GM19372 (cell line): Measurements from ENCODE around the gene NAT14.
A peak's percentile ranks its signal among the peaks of the same experiment; 100 is the strongest.

Experiments used
- ATAC-seq: cut with Tn5 transposase; IDR thresholded peaks from one replicate; pipeline ENCODE4 v1.9.1; 2021; ENCODE audit warnings: mild to moderate bottlenecking, low read depth, moderate library complexity; ENCODE audit not compliant: unreplicated experiment

NAT14 gene

DNA sequence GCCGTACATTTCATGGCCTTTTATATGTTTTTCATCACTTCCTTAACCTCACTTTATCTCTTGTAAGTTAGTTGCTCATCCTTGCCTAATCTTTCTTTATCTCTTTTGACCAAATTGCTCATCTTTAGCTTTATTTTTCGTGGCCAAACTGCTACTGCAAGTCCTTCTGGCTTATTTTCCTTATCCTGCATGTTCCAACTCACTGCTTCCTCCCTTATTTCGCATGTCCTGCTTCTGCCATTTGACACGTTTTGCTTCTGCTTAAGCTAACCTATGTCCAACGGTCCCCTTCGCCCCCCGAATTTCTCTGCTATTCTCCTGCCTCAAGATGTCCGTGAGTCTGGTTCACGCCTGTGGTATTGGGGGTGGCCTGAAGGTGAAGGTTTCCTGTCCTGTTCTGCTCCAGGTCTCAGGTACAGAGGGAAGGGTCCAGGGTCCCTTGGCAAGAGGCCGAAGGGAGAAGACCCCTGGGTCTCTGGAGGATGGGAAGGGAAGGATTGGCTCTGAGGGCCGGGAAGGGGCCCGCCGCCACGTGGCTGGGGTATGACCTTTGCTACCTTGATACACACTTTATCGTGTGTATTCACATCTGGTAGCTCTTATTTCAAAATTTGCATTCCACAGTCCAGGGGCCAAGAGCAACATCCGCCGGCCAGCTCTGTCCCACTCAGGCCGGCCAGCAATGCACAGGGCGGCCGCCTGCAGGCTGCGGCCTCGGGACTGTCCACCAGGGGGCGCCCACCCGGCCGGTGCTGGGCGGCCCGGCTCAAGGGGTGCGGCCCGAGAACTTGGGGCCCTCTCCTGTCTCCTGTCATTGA, 17.5 kb upstream of the NAT14 start:
- ATAC-seq: peak; percentile 87

DNA sequence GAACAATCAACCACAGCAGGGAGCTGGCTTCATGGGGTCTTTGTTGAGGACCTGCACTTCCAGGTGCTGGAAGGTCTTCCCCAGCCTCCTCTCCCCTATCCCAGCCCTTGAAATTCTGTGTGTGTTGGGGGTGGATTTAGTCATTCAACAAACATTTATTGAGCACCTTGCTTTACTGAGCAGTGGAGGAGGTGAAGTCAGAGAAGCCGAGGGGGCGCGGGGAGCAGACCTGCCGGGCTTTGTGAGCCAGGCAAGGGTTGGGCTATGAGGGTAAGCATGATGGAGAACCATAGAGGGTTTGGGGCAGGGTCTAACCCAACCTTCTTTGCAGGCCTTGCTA, 17.0 kb upstream of the NAT14 start:
- no peak for ATAC-seq

DNA sequence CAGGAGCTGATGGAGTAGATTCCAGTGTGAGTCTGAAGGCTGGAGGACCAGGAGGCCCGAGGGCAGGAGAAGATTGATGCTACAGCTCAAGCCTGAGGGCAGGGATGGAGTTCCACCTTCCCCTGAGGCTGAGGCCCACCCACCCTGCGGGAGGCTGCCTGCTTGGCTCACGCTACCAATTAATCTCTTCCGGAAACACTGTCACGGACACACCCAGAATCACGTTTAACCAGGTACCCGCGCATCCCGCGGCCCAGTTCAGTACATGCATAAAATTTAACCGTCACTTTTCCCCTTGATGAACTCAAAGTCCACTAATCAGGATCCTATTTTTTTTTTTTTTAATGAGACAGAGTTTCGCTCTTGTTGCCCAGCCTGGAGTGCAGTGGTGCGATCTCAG, 13.7 kb upstream of the NAT14 start:
- ATAC-seq: no peak

GRCh38 chr19:55472463-55472862, 12.5 kb upstream of the NAT14 start:
- no peak for ATAC-seq

DNA sequence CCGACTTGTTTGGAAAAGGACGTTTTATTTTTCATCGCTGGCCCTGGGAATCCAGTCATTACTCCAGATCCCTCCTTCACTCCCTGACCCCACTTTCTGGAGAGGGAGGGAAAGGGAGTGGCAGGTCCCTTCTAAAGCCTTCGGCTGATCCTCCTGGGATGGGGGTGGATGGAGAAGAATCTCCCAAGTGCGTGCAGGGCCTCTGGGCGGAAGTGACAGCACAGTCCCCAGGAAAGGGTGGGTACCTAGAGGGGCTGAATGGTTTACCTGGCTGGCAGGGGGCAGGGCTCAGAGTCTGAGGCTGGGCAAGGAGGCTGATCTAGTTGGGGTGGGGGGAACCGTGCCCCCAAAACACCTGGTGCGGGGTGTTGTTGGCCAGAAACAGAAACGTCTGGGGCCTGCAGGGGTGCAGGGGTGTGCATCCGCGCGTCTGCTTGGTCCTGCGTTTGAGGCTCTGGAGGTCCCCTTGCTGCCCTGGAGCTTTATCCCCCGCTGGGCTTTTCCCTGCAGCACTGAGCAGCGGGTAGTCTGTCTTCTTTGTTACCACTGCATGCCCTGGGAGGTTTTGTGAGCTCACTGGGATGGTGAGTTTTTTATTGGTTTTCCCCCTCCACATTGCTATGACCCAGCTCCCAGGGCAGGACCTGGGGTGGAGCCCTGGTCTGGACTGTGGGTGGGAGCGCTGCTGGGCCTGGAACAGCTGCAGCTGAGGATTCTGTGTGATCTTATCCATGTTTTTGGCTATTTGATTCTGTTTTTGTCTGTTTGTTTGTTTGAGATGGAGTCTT, 11.6 kb upstream of the NAT14 start:
- no peak for ATAC-seq

DNA sequence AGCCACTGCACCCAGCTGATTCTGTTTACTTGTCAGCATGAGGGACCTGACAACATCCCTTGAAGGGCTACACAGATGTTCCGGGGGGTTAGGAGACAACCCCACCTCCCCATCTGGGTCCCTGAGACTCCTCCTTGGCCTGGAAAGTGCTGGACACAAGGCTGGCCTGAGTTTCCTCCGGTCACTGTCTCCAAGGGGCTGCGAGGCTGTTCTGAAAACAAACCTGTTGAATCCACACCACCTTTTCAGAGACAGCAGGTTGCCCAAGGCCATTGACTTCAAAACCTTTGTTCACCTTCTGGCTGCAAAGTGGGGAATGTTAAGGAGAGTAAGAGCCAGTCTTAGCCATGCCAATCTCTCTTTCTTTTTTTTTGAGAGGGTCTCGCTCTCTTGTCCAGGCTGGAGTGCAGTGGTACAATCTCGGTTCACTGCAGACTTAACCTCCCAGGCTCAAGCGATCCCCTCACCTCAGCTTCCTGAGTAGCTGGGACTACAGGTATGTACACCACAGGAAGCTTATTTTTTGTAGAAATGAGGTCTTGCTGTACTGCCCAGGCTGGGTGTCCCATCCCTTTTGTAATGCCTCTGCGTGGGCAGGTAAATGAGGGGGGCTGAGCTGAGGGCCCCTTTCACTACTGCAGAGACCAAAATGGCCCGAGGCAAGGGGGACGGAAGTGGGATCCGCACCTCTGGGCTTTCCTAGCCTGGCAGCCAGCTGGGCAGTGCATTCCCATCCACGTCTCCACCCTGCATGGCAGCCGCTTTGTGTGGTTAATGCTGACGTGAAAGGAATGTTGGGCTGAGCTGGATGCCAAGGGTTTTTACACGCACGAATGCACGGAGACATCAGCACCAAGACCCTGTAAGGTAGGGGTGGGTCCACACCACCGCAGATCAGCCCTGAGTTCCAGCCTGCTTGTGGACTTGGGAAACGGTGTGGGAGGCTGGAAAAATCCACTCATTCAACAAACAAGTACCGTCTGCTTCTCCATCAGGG, 10.4 kb upstream of the NAT14 start:
- no peak for ATAC-seq

- ATAC-seq: peak; percentile 88
Measured at GRCh38 chr19:55476100-55476775, 8.8 kb upstream of the NAT14 start, which contains the start of gene ZNF628. ZNF628 (plus strand) TSS chr19:55476617; CDS start chr19:55479911, 3,294 bp downstream.

DNA sequence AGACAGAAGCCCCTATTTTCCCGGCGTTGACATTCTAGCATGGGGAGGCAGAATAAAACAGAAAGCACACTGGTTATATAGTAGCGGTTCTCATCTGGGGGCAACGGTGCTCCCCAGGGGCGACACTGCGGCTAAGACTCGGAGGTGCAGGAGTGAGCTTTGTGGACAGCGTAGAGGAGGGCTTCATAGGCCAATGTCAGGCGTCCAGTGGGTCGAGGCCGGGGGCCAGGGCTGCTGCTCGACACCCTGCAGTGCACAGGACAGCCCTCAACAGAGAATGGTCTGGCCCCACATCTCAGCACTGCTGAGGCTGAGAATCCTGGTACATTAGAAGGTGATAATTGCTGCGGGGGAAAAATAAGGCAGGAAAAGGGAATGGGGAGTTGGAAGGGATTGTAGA, 7.1 kb upstream of the NAT14 start:
- no peak for ATAC-seq

DNA sequence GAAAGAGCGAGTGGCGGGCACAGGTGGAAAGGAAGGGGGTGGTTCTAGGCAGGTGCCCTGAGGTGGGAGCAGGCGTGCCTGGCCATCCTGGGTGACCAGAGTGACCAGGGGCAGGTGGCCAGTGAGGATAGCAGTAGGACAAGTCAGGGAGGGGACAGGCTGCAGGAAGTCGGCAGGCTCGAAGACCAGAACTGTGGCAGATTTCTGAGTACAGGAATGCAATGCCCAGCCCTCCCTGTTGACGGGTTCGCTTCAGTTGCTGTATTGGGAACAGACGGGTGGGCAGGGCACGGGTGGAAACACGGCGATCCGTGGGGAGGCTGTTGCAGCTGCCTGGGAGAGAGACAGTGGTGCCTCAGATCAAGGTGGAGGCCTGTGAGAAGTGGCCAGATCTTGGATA, 6.6 kb upstream of the NAT14 start:
- no peak for ATAC-seq

DNA sequence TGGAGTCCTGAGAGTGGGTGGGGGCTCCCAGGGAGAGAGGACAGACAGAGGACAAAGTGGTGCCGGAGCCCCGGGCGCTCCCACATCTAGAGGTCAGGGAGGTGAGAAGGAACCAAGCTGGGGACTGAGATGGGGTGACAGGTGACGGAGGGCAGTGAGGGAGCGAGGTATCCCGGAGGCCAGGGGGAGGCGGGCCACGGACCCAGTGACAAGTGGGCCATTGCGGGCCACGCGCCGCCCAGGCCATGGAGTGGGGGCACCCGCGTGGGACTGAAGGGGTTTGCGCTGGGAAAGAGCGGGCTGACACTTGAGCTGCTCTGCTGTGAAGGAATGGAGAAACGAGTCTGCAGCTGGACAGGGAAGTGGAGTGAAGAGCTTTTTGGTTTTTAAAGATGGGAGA, 5.9 kb upstream of the NAT14 start:
- no peak for ATAC-seq

GRCh38 chr19:55479451-55480230, 5.3 kb upstream of the NAT14 start:
- no peak for ATAC-seq

DNA sequence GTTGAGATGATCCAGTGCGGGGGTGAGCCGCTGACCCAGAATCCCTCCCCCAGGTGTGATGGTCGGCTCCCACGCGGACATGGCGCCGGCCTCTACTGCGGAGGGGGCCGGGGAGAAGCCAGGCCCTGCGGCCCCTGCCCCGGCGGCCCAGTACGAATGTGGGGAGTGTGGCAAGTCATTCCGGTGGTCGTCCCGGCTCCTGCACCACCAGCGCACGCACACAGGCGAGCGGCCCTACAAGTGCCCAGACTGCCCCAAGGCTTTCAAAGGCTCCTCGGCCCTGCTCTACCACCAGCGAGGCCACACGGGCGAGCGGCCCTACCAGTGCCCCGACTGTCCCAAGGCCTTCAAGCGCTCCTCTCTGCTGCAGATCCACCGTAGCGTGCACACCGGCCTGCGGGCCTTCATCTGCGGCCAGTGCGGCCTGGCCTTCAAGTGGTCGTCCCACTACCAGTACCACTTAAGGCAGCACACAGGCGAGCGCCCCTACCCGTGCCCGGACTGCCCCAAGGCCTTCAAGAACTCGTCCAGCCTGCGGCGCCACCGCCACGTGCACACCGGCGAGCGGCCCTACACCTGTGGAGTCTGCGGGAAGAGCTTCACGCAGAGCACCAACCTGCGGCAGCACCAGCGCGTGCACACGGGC, 3.7 kb upstream of the NAT14 start:
- no peak for ATAC-seq

DNA sequence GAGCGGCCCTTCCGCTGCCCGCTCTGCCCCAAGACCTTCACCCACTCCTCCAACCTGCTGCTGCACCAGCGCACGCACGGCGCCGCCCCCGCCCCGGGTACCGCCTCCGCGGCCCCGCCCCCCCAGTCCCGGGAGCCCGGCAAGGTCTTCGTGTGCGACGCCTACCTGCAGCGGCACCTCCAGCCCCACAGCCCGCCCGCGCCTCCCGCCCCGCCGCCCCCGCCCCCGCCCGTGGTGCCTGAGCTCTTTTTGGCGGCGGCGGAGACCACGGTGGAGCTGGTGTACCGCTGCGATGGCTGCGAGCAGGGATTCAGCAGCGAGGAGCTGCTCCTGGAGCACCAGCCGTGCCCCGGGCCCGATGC, 3.2 kb upstream of the NAT14 start:
- no peak for ATAC-seq

GRCh38 chr19:55482156-55482961, 2.6 kb upstream of the NAT14 start:
- ATAC-seq: no peak

- ATAC-seq: no peak
Measured at GRCh38 chr19:55482967-55483705, 1.9 kb upstream of the NAT14 start.

DNA sequence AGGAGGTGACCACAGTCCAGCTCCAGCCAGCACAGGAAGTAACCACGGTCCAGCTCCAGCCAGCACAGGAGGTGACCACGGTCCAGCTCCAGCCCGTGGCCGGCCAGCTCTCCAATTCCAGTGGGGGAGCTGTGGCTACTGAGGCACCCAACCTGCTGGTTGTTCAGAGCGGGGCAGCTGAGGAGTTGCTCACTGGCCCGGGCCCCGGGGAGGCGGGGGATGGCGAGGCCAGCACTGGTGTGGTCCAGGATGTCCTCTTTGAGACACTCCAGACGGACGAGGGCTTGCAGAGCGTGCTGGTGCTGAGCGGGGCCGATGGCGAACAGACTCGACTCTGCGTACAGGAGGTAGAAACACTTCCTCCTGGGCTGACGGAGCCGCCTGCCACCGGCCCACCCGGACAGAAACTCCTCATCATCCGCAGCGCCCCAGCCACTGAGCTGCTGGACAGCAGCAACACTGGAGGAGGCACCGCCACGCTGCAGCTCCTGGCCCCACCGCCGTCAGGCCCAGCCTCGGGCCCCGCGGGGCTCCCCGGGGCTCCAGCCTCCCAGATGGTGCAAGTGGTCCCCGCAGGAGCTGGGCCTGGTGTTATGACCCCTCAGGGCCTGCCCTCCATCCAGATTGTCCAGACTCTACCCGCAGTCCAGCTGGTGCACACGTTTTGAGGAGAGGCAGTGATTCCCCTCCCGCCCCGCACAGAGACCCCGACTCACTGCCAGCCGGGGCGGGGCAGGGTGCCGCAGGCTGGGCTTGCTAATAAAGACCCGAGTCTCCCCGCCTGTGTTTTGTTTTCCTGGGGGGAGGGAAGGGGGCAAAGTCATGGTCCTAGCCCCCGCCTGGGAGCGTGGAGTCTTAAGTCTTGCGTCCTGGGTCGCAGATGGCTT, 1.0 kb upstream of the NAT14 start:
- ATAC-seq: no peak
